ENCODE measurements around the gene CTDSPL2.
"Not testable (repeated sequence)": the region's sequence is repeated elsewhere in the genome, so short reads cannot be mapped to it uniquely, and the experiment has no call there.

The CTDSPL2 gene

DNA sequence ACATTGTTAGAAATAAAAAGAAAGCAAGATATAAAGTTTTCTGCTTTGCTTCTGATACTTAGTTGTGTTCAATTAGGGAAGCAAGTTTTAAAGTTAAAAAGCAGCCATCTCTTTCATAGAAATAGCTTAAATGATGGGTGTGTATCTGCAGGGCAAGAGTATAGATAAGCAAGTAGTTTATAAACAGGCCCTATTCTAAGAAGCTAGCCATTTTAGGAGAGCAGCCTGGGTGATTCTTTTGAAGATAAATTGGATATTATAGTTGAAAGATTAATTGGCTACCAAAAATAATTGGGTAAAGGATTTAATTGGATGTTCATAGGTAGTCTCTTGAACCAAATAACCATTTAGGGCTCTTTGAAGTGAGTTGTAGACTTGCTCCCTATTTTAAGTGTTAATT, 115.2 kb downstream of the CTDSPL2 start:
- DNase-seq, result no peak

DNA sequence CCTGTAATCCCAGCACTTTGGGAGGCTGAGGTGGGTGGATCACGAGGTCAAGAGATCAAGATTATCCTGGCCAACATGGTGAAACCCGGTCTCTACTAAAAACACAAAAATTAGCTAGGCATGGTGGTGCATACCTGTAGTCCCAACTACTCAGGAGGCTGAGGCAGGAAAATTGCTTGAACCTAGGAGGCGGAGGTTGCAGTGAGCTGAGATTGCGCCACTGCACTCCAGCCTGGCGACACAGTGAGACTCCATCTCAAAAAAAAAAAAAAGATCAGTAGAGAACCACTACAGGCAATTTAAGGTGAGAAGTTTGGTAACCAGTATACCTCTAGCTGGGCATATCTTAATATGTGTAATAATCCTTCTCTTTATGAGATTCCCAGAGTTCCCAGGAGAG, 117.3 kb downstream of the CTDSPL2 start:
- not testable (repeated sequence) for DNase-seq

DNA sequence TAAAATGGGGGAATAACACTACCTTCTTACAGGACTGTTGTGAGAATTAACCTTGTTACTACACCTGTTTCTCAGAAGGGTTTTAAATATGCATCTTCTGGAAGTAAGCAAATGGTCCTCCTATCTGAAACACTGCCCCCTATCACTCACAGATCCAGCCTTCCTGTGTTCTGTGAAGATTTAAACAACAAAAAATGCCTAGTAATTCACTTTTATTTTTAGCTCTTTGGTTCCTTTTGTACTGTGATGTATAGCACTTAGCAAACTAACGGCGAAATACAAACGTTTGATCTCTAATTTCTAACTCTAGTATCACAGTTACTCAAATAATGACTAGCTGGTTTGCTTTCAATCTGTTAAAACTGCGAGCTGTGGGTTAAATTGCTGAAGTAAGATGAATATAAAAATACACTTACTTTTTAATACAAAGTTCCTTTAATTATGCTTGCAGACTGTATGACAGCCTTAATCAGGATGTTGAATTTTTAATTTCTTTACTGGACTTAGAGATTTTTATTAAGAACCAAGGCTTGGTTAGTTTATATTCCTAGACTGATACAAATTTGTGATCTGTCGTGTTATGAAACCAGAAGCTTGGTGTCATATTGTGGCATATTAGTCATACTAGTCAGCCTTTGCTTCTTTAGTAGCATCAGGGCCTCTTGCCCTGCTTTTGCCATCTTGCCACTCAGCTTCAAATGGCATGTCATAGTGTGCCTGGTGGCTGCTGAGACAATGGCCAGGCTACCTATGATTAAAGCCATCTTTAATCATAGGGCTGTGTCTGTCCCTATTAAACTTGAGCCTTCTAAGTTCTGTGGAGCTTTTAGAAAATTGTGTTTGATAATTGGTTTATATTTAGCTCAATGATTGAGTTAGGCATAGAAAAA, 118.7 kb downstream of the CTDSPL2 start:
- peak; percentile 57 for DNase-seq

DNA sequence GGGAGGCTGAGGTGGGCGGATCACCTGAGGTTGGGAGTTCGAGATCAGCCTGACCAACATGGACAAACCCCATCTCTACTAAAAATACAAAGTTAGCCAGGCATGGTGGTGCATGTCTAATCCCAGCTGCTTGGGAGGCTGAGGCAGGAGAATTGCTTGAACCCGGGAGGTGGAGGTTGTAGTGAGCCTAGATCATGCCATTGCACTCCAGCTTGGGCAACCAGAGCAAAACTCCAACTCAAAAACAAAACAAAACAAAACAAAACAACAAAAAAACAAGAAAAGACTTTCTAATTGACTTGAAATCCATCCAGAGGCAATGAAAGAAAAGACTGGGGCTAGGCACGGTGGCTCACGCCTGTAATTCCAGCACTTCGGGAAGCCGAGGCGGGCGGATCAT, 121.7 kb downstream of the CTDSPL2 start:
- not testable (repeated sequence) for DNase-seq

DNA sequence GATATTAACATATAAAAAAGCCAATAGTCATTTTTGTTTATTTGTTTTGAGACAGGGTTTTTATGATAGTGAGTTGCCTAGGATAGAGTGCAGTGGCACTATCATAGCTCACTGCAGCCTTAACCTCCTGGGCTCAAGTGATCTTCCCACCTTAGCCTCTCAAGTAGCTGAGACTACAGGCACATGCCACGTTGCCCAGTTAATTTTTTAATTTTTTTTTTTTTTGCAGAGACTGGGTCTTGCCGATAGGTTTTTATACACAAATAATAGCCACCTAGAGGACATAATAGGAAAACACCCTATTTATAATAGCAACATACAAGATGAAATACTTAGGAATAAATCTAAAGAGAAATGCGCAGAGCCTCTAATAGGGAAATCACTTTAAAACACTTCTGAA, 122.8 kb downstream of the CTDSPL2 start:
- DNase-seq, result peak; percentile 58

DNA sequence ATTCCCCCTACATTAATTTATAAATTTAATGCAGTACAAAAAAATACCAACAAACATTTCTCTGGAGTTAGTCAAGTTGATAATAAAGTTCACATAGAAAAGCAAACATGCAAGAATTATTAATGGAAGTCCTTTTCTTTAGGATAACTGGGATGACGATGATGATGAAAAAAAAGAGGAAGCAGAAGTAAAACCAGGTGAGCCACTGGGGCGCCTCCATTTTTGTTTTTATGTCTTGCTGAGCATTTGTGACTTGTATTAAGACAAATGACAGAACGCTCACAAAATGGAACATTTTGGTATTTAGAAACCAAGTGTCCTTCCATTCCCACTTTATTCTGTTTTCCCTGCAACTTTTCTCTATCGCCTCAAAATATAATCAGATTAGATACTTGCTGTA, 123.3 kb downstream of the CTDSPL2 start:
- DNase-seq, result no peak

DNA sequence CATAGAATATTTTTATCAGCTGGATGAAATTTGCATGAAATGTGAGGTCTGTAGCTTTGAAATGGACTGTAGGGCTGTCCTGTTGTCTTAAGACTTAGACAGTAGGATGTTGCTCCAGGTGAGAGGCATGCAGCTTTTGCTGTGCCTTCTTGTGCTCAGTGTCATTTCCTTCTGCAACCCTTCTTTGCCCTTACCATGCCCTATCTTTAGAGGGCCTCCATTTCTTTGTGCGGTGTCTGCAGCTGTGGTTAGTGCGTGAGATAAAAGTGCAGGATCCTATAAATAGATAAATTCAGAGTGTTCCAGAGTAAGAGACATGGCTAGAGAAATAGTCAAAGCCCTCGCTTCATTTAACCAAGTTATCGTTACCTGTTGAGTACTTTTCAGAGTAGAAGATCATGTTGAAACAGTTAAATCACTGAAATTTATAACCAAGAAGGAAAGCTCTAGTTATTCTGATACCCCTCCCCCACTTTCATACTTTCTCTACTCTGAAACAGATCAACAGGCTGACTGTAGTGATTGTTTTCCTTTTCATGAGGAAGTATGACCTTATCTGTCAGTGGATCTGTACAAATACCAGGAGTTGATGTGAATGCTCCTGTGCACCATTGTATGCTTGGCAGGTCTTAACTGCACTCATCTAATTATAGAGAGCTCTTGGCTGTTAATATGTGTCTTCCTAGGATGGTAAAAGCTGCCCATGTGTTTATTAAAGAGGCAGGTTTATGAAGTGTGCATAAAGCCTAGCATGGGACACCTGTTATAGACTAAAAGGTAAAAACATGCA, 127.7 kb downstream of the CTDSPL2 start:
- no peak for DNase-seq

DNA sequence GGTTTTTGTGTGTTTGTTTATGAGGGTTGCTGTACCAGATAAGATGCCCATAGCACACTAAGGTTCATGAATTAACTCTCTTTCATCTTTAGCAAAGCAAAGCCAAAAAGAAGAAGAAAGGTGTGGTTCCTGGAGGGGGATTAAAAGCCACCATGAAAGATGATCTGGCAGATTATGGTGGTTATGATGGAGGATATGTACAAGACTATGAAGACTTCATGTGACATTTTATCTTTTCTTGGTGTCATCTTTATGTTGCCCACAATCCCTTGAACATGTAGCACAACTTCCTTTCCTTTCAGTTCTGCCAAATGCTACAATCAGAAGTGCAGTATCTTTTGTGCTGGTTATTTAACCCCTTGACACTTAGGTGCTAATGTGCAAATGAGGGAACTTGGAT, 133.5 kb downstream of the CTDSPL2 start:
- not testable (repeated sequence) for DNase-seq

DNA sequence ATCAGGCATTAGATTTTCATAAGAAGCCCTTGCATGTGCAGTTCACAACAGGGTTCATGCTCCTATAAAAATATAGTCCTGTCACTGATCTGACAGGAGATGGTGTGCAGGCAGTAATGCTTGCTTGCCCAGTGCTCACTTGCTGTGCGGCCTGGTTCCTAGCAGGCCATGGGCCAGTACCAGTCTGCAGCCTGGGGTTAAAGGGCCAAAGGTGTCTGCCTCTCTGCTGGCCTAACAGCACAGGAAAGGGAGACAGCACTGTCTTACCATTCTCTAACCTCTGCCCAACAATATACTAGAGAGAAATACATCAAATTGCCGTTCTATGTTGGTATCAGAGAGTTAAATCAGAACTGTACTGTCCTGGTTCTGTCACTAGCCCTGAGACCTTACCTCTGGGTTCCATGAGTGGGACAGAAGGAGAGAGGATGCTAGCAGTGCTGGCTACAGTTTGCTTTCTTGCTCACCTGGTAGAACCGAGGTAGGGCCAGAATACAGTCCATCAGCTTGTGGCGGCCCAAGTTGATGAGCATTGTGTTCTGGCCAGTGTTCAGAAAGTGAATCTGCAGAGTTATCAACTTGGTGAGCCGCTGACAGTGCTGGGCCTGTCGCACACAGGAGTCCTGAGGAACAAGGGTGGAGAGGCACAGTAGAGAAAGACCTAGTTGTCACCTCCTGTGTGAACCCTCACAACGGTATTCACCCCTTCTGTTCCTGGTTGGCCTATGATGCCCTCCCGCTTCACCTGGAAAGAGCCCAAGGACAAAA, 138.1 kb downstream of the CTDSPL2 start:
- DNase-seq, result no peak

DNA sequence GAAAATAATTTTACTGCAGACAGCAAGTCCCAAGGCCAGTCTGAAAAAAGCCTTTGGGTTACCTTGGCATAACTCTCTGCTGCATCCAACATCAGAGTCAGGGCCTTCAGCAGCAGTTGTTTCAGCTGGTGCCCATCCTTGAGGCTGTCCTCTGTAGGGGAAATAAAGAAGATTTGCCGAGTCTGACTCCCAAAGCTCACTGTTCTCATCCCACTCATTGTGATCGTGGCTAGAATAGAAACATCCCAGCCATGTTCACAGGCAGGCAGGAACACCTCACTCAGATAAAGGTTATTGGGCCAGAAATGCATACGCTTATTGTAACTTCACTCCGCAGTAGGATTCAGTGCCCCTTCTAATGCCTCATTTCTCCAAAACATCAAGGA, 138.7 kb downstream of the CTDSPL2 start:
- no peak for DNase-seq

DNA sequence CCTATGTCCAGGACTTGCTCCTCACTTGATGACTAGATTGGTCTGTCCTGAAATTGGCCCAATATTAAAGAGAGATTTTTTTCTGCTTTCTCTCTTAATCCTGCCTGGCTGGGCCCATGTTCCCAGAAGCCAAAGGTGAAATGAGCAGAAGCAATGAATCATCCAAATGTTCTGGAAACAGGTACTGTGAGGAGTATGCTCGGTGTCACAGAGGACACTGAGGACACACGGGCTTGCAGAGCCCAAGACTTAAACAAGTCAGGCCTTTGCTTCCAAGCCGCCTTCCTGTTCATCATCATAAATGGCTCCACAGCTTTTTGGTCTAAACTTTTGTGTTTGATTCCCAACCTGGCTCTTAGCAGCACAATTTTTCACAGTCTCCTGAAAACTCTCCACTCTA, 140.9 kb downstream of the CTDSPL2 start:
- DNase-seq, result no peak

DNA sequence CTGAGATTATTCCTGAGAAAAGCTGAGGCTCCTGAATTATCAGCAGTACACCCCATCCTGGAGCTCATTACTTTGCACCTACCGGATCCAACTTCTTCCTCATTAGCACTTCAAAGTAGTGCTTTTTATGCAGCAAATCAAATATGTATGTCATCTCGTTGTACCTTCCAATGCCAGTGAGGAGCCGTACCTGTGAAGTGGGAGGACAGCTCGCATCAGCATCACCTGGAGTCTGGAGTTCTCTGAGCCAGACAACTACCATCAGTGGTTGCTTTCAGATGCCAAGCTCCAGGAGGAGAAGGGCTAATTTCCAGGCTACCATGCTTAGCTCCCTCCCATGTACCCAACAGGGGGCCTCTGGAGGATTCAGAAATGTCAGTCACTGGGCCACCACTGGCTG, 141.9 kb downstream of the CTDSPL2 start:
- no peak for DNase-seq

DNA sequence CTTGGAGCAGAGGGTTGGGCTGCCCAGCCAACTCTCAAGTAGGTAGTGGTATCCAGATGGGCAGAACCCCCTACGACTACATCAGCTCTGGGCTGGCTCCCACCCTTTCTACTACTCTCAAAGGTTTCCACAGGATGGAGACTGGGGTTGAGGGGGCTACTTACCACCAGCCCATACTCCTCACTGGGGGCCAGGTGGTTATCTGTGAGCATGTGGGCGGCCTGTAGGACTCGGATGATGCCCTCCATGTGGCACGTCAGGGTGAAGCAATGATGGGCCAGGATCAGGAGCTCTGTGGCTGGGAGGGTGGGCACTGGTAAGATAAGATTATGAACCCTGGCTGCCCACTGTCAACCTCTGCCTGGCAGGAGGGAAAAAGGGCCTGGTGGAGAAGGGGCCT, 142.9 kb downstream of the CTDSPL2 start:
- DNase-seq, result no peak

DNA sequence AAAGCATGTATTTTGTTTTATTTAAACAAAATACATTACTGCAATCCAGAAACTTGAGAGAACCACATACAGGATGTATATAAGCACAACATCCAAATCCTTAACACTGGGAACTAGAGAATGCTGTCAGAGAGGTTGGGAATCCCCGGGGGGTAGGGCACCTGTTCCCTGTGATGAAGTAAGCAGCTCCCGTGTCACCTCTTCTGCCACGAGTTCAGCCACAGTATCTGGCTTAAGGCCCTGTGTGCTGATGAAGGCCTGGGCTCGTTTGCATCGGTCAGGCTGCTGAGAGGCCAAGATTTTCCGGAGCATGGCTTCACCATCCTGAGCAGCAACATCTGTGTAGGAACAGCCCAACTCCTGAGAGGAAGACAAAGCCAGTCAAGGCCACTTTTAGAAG, 146.0 kb downstream of the CTDSPL2 start:
- DNase-seq, result no peak

DNA sequence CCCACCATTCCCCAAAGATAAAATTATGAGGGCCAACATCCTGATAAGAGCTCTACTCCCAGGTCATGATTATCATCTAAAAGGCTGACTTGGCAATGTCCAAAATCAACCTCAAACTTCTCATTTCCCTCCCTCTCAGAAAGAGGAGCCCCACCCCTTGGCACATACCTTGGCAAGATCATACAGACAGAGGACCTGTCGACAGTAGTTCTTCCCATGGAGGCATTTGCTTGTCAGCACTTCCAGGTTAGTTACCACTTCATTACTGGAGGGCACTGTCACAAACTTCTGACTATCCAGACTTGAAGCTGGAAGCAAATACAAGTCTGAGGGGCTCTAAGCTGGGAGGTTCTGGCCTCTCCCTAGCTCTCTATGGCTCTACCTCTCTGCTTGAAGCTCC, 147.3 kb downstream of the CTDSPL2 start:
- no peak for DNase-seq
